Colonic mucosa (tissue), 4 donors: Measurements from ENCODE around the gene ZMYND8. TPM values are rescaled to one million over a fixed set of nuclear protein-coding genes. Genes with fewer than 3 reads are reported as not detected.
"Not testable (repeated sequence)": the region's sequence is repeated elsewhere in the genome, so short reads cannot be mapped to it uniquely, and the experiment has no call there.

Experiments used
- DNase-seq: peaks from one replicate; pipeline ENCODE4 v3.0.0-alpha.2; 2020
- H3K27ac ChIP-seq: fragments of 200-600 bp; one replicate; pipeline ENCODE4 v1.8.0; 2021
- H3K27me3 ChIP-seq: fragments of 200-600 bp; one replicate; pipeline ENCODE4 v1.8.0; 2021
- H3K36me3 ChIP-seq: fragments of 200-600 bp; one replicate; pipeline ENCODE4 v1.8.0; 2021
- H3K4me1 ChIP-seq: fragments of 200-600 bp; one replicate; pipeline ENCODE4 v1.8.0; 2021; ENCODE audit warnings: mild to moderate bottlenecking
- H3K4me3 ChIP-seq: fragments of 200-600 bp; one replicate; pipeline ENCODE4 v1.8.0; 2021
- H3K9ac ChIP-seq, 2 donors: one replicate each; pipeline ENCODE4 v1.7.0; 2013; ENCODE audit warnings: control low read depth in 2 of 2, low read depth in 2 of 2, low read length in 2 of 2
- H3K9me3 ChIP-seq: fragments of 200-600 bp; one replicate; pipeline ENCODE4 v1.8.0; 2021
- intact Hi-C: fragments of 100-400 bp; cut with DNase I; formaldehyde crosslinking; loops from one replicate; pipeline ENCODE4 v1.14.1; 2022
- total RNA-seq, 2 donors: library from RNA; stranded (reverse); fragmentation: NEBNext Ultra II Directional in 1 of 2; extraction: Animal tissue kit (Norgen Biotek cat#: 25700) in 1 of 2; gene quantifications; one replicate each; pipeline ENCODE4 v1.2.1, GENCODE V29; 2021
- TF ChIP-seq, protein P1 (sequence below): fragments of 200-600 bp; IDR thresholded peaks from one replicate; pipeline ENCODE4 v1.8.0; 2022; ENCODE audit warnings: antibody characterized with exemption, mild to moderate bottlenecking
- donor health status: healthy.
- donor health status: DM: no; HTN: no; CAD: no.
- donor health status: DM: no; HTN: no; CAD: no.

The ZMYND8 gene
- total RNA-seq, 2 donors from 2014 or later = 45.4 to 53.1 TPM

- DNase-seq = no peak
- H3K9ac ChIP-seq = no peak overlapping the region
- no peaks in the 10 kb centered on the region for H3K27me3 ChIP-seq
- H3K9me3 ChIP-seq = no peaks in the 10 kb centered on the region
- TF ChIP-seq, protein P1, sequence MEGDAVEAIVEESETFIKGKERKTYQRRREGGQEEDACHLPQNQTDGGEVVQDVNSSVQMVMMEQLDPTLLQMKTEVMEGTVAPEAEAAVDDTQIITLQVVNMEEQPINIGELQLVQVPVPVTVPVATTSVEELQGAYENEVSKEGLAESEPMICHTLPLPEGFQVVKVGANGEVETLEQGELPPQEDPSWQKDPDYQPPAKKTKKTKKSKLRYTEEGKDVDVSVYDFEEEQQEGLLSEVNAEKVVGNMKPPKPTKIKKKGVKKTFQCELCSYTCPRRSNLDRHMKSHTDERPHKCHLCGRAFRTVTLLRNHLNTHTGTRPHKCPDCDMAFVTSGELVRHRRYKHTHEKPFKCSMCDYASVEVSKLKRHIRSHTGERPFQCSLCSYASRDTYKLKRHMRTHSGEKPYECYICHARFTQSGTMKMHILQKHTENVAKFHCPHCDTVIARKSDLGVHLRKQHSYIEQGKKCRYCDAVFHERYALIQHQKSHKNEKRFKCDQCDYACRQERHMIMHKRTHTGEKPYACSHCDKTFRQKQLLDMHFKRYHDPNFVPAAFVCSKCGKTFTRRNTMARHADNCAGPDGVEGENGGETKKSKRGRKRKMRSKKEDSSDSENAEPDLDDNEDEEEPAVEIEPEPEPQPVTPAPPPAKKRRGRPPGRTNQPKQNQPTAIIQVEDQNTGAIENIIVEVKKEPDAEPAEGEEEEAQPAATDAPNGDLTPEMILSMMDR = no peak
- no peak overlapping the region for H3K27ac ChIP-seq
- H3K36me3 ChIP-seq = peaks cover 16% of the 10 kb centered on the region
- intact Hi-C loops = no loop called here
- H3K4me1 ChIP-seq = no peaks in the 10 kb centered on the region
- H3K4me3 ChIP-seq = no peak overlapping the region
Observed at GRCh38 chr20:47290008-47290407, 66.5 kb downstream of the ZMYND8 start.

DNA sequence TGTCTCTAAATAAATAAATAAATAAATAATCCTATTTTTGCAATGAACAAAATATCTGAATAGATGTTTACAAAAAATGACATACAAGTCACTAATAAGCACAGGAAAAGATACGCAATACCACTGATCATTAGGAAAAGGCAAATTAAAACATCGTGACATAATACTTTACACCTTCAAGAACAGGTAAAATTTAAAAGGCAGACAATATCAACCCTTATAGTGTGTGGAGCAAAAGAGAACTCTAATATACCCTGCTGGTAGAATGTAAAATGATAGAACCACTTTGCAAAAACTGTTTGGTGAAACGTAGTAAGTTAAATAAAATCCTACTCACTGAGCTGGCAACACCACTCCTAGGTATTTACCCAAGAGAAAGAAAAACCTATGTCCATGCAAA is 67.4 kb downstream of the ZMYND8 start:
- Histone ChIP-seq H3K9me3 (no peaks in the 10 kb centered on the region), H3K27me3 (no peaks in the 10 kb centered on the region)
- TF ChIP-seq, protein P1 = no peak

DNA sequence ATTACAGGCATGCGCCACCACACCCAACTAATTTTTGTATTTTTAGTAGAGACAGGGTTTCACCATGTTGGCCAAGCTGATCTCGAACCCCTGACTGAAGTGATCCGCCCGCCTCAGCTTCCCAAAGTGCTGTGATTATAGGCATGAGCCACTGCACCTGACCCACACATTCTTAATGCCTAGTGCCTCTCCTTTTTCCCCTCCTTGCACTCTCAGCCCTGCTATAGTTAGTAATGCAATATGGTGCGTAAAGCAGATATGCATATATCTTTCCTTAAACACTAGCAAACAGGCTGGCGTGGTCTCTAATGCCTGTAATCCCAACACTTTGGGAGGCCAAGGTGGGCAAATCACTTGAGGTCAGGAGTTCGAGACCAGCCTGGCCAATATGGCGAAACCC is 68.0 kb downstream of the ZMYND8 start:
- H3K27me3 ChIP-seq, H3K4me1 ChIP-seq, H3K27ac ChIP-seq, DNase-seq, intact Hi-C loops, H3K4me3 ChIP-seq, H3K9me3 ChIP-seq, H3K9ac ChIP-seq: not testable (repeated sequence)
- H3K36me3 ChIP-seq = peaks cover 16% of the 10 kb centered on the region

More for the DNA sequence above, 67.4 kb downstream of the ZMYND8 start:
- no peaks in the 10 kb centered on the region for H3K4me1 ChIP-seq
- no peak overlapping the region for H3K9ac ChIP-seq
- DNase-seq = no peak
- no peak overlapping the region for H3K4me3 ChIP-seq
- intact Hi-C loops = no loop called here
- H3K27ac ChIP-seq = no peak overlapping the region
- H3K36me3 ChIP-seq = peaks cover 16% of the 10 kb centered on the region

DNA sequence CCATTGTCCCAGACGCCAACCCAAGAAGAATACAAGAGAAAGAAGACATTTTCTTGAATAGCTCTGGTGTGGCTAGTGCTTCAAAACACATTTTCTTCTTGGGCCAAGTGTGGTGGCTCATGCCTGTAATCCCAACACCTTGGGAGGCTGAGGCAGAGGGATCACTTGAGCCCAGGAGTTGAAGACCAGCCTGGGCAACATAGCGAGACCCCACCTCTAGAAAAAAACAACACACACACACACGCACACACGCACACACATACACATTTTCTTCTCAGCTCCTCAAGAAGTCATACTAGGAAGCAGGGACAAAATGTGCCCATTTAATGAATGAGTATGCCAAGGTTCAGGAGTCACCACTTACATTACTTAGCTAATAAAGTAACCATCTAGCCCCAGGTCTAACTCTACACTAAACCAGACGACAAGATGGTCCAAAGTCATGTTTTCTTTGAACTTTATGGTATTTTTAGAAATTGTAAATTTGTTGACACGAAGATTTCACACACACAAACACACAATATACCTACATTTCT is 68.8 kb downstream of the ZMYND8 start:
- intact Hi-C loops = no loop called here
- TF ChIP-seq, protein P1 = no peak
- no peaks in the 10 kb centered on the region for H3K9me3 ChIP-seq

GRCh38 chr20:47286681-47287080 is 69.8 kb downstream of the ZMYND8 start:
- Histone ChIP-seq H3K9me3 (no peaks in the 10 kb centered on the region), H3K9ac (no peak overlapping the region), H3K4me3 (no peak overlapping the region), H3K27me3 (no peaks in the 10 kb centered on the region), H3K36me3 (peaks cover 16% of the 10 kb centered on the region), H3K4me1 (no peaks in the 10 kb centered on the region), H3K27ac (no peak overlapping the region)
- TF ChIP-seq, protein P1 = no peak
- intact Hi-C loops = no loop called here
- no peak for DNase-seq

More for the DNA sequence above, 68.8 kb downstream of the ZMYND8 start:
- H3K27me3 ChIP-seq = no peaks in the 10 kb centered on the region
- no peak for DNase-seq
- no peak overlapping the region for H3K9ac ChIP-seq
- no peaks in the 10 kb centered on the region for H3K4me1 ChIP-seq
- H3K4me3 ChIP-seq = no peak overlapping the region
- H3K27ac ChIP-seq = no peak overlapping the region
- H3K36me3 ChIP-seq = peaks cover 16% of the 10 kb centered on the region

DNA sequence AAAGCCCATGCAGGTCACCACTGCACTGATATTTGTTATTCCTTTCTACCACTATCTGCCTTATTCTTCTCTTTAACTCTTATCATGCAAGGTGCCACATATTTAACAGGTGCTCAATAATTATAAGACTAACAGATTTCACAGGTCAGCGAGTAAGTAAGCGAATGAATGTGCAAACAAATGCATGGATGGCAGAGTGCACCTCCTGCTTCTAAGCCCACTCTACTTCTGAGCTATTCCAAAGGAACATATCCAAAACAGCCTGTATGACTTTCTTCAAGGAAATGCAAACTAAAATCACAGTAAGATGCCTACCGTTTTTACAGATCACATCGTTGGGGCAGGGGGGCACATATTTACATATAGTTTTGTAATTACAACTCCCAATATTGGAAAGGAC is 71.3 kb downstream of the ZMYND8 start:
- no peaks in the 10 kb centered on the region for H3K9me3 ChIP-seq
- no peak overlapping the region for H3K9ac ChIP-seq
- TF ChIP-seq, protein P1 = no peak
- H3K4me1 ChIP-seq = no peaks in the 10 kb centered on the region
- intact Hi-C loops = no loop called here
- peaks cover 12% of the 10 kb centered on the region for H3K36me3 ChIP-seq
- H3K4me3 ChIP-seq = no peak overlapping the region
- no peak overlapping the region for H3K27ac ChIP-seq
- DNase-seq = no peak
- H3K27me3 ChIP-seq = no peaks in the 10 kb centered on the region
